Mucosa of descending colon (tissue), 3 donors: ENCODE results near the gene DSCAM. TPM values are rescaled to one million over a fixed set of nuclear protein-coding genes. Genes with fewer than 3 reads are reported as not detected.

Source experiments
- ATAC-seq: fragments of 200-7000 bp; cut with Tn5 transposase; one replicate; pipeline ENCODE4 v1.9.1; 2020; ENCODE audit warnings: mild to moderate bottlenecking, moderate library complexity
- DNase-seq, 3 donors: peaks; one replicate each; pipeline ENCODE4 v3.0.0-alpha.2; 2020
- H3K36me3 ChIP-seq: fragments of 200-600 bp; one replicate; pipeline ENCODE4 v1.8.0; 2021; ENCODE audit warnings: low read depth, mild to moderate bottlenecking
- H3K4me1 ChIP-seq: fragments of 200-600 bp; one replicate; pipeline ENCODE4 v1.8.0; 2021; ENCODE audit warnings: low read depth, mild to moderate bottlenecking
- H3K4me3 ChIP-seq: fragments of 200-600 bp; one replicate; pipeline ENCODE4 v1.8.0; 2021; ENCODE audit warnings: mild to moderate bottlenecking
- H3K9me3 ChIP-seq: fragments of 200-600 bp; one replicate; pipeline ENCODE4 v1.8.0; 2021; ENCODE audit warnings: mild to moderate bottlenecking
- CTCF ChIP-seq: fragments of 200-600 bp; IDR thresholded peaks from one replicate; pipeline ENCODE4 v1.8.0; 2022; ENCODE audit warnings: antibody characterized with exemption, mild to moderate bottlenecking
- intact Hi-C, 2 donors: fragments of 100-400 bp; cut with DNase I in 1 of 2; cut with micrococcal nuclease in 1 of 2; formaldehyde crosslinking; loops; one replicate each; pipeline versions ENCODE4 v1.11.0 to v1.11.1; 2022; cut with DNase I, micrococcal nuclease
- total RNA-seq, 3 donors: library from RNA; stranded (reverse); fragmentation: NEBNext Ultra II Directional in 2 of 3; extraction: Animal tissue kit (Norgen Biotek cat#: 25700) in 2 of 3; gene quantifications; one replicate each; pipeline versions ENCODE4 v1.2.1 to v1.2.4, GENCODE V29; 2021 to 2023
- donor health status: DM: no; HTN: no; CAD: no; lungs with moderate emphysema.
- donor health status: DM: no; HTN: no; CAD: no.
- donor health status: DM: no; HTN: yes; CAD: no.

DSCAM gene
- total RNA-seq, 3 donors from 2014 or later = 0.35 TPM; not detected in 2

DNA sequence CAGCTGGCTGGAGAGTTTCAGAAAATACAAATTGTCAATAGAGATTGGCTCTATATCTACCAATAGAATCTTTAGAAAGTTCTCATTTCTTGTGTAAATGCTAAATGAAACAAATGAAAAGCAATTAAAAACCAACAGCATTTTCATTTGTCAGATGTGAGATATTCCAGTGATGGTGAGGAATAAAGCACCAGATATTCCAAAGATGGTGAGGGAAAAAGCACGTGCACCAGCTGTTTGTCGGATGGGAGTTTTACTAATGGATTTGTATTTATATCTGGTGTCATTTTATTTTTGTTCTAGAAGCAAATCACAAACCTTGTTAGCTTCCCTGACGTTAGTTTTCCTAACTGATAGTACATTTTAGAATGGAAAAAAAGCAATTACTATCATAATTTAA, 790.9 kb downstream of the DSCAM start:
- intact Hi-C loops = no loop called here
- H3K36me3 ChIP-seq = no peaks in the 10 kb centered on the region
- no peak for TF ChIP-seq CTCF
- DNase-seq (no peak), ATAC-seq (no peak)
- H3K4me3 ChIP-seq = no peak overlapping the region
- H3K4me1 ChIP-seq = peaks cover 3% of the 10 kb centered on the region
- no peaks in the 10 kb centered on the region for H3K9me3 ChIP-seq

DNA sequence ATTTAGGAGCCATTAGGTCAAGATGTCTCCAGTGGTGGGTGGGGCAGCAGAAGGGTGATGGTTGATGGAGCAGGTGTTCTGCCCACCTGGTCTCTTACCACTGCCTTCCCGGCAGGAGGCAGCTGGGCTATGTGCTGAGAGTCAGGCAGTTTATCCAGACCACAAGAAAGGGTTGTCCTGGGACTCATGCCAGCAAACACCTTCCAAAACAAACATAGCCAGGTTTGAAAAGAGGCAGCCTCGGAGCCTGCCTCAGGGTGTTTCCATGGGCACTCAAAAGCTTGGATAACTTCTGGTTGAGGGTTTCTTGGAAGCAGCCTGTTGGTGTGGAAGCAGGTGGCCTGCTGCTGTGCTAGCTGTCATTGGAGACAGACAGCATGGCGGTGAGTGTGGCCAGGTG, 792.6 kb downstream of the DSCAM start:
- DNase-seq (peak; percentile 36 to 69 (median 61)), ATAC-seq (peak; percentile 92)
- H3K4me3 ChIP-seq = no peak overlapping the region
- H3K36me3 ChIP-seq = no peaks in the 10 kb centered on the region
- intact Hi-C loops = no loop called here
- no peaks in the 10 kb centered on the region for H3K9me3 ChIP-seq
- no peak for TF ChIP-seq CTCF
- H3K4me1 ChIP-seq = peaks cover 3% of the 10 kb centered on the region

GRCh38 chr21:40053007-40053406, 794.0 kb downstream of the DSCAM start:
- H3K4me3 ChIP-seq = no peak overlapping the region
- no peaks in the 10 kb centered on the region for H3K36me3 ChIP-seq
- H3K4me1 ChIP-seq = peaks cover 3% of the 10 kb centered on the region
- ATAC-seq (no peak), DNase-seq (peak in 1 of 3 donors; percentile 5)
- no peaks in the 10 kb centered on the region for H3K9me3 ChIP-seq
- intact Hi-C loops = no loop called here
- no peak for TF ChIP-seq CTCF

DNA sequence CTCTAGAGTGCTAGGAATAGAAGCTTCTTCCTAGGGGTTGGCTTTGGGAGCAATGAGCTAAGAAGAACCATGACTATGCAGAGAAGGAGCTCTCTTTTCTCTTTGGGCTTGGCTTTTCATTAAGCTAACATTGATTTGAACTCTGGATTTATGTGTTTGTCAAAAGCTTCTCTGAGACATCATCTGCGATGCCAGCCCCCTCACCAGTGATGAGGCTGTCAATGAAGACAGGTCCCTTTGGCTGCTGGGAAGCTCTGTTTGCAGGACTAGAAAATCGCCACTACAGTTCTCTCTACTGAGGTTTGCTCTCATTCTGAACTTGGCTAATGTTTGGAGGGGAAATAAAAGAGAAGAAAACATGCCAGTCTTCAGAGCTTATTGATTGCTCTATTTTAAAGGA, 794.7 kb downstream of the DSCAM start:
- TF ChIP-seq CTCF = no peak
- Histone ChIP-seq H3K36me3 (no peaks in the 10 kb centered on the region), H3K9me3 (no peaks in the 10 kb centered on the region), H3K4me1 (peaks cover 3% of the 10 kb centered on the region), H3K4me3 (no peak overlapping the region)
- ATAC-seq (no peak), DNase-seq (no peak)
- intact Hi-C loops = no loop called here

DNA sequence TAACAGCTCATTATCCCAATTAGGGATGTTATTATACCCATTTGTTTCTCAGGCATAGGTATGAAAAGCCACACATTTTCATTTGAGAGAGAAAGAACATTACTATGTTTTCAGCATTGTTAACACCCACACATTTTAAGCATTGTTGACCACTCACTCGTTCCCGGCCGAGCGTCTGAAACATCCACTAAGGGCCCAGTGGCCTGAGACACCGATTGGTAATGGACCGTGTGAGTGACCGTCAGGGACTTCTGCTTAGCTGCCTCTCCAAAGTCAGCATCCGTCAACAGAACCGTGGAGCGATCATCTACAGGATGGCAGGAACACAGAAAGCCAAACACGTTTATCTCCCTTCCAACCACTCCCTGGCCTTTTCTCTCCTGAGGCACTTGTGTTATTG, 795.2 kb downstream of the DSCAM start:
- intact Hi-C loops = no loop called here
- no peaks in the 10 kb centered on the region for H3K9me3 ChIP-seq
- no peak for ATAC-seq
- no peak overlapping the region for H3K4me3 ChIP-seq
- DNase-seq = no peak
- no peak for TF ChIP-seq CTCF
- no peaks in the 10 kb centered on the region for H3K36me3 ChIP-seq
- H3K4me1 ChIP-seq = peaks cover 3% of the 10 kb centered on the region

- ATAC-seq = no peak
- no peak for DNase-seq
- TF ChIP-seq CTCF = no peak
- Histone ChIP-seq H3K36me3 (no peaks in the 10 kb centered on the region), H3K4me1 (peaks cover 3% of the 10 kb centered on the region), H3K4me3 (no peak overlapping the region), H3K9me3 (no peaks in the 10 kb centered on the region)
- intact Hi-C loops = no loop called here
Measured at GRCh38 chr21:40049931-40050290, 797.0 kb downstream of the DSCAM start.
